GM20000 (cell line): ENCODE measurements around the gene DEFB114.

Experiments used
- DNase-seq: peaks from one replicate; pipeline ENCODE4 v3.0.0; 2012; ENCODE audit warnings: low spot score
- CTCF ChIP-seq: IDR thresholded peaks from 2 replicates; pipeline ENCODE4 v1.5.1; 2012; ENCODE audit warnings: mild to moderate bottlenecking, control low read depth; ENCODE audit errors: extremely low read depth, missing control alignments

The DEFB114 gene

GRCh38 chr6:49937811-49938210 is 26.2 kb downstream of the DEFB114 start:
- DNase-seq = no peak
- no peak for TF ChIP-seq CTCF

- DNase-seq = no peak
- TF ChIP-seq CTCF = no peak
Observed at GRCh38 chr6:49937017-49937416, 26.9 kb downstream of the DEFB114 start.

- DNase-seq = no peak
- no peak for TF ChIP-seq CTCF
Observed at GRCh38 chr6:49935387-49935786, 28.6 kb downstream of the DEFB114 start.

GRCh38 chr6:49934770-49935169 is 29.2 kb downstream of the DEFB114 start:
- no peak for TF ChIP-seq CTCF
- DNase-seq = no peak

- DNase-seq = no peak
- TF ChIP-seq CTCF = no peak
Observed at GRCh38 chr6:49933526-49933925, 30.4 kb downstream of the DEFB114 start.

GRCh38 chr6:49929340-49929739 is 34.6 kb downstream of the DEFB114 start:
- no peak for TF ChIP-seq CTCF
- no peak for DNase-seq

GRCh38 chr6:49923826-49924225 is 40.1 kb downstream of the DEFB114 start:
- no peak for DNase-seq
- no peak for TF ChIP-seq CTCF
